Type B pancreatic cell (in vitro differentiated cells): ENCODE data around the gene TMEM129. TPM values are rescaled to one million over a fixed set of nuclear protein-coding genes. Genes with fewer than 3 reads are reported as not detected.

Experiments used
- DNase-seq: peaks from one replicate; pipeline ENCODE4 v3.0.0; 2021; ENCODE audit warnings: mixed read lengths; ENCODE audit not compliant: unreplicated experiment; ENCODE audit errors: extremely low spot score
- H3K27ac Mint-ChIP-seq: 2 replicates; pipeline ENCODE4 v1.8.0; 2021; ENCODE audit warnings: mild to moderate bottlenecking, mixed read lengths
- H3K27me3 Mint-ChIP-seq: 2 replicates; pipeline ENCODE4 v1.8.0; 2021; ENCODE audit warnings: mixed read lengths
- H3K36me3 Mint-ChIP-seq: 2 replicates; pipeline ENCODE4 v1.8.0; 2021; ENCODE audit warnings: mixed read lengths
- H3K4me1 Mint-ChIP-seq: one replicate; pipeline ENCODE4 v1.8.0; 2021; ENCODE audit warnings: mixed read lengths; ENCODE audit not compliant: unreplicated experiment
- H3K4me3 Mint-ChIP-seq: 2 replicates; pipeline ENCODE4 v1.8.0; 2021; ENCODE audit warnings: mild to moderate bottlenecking, mixed read lengths
- H3K9me3 Mint-ChIP-seq: 2 replicates; pipeline ENCODE4 v1.8.0; 2021; ENCODE audit warnings: mixed read lengths
- CTCF ChIP-seq: fragments of 200-600 bp; sonication (generic); conservative IDR thresholded peaks from 2 replicates; pipeline ENCODE4 v1.5.0; 2021; ENCODE audit warnings: antibody characterized with exemption, mild to moderate bottlenecking
- total RNA-seq: library from RNA; stranded (reverse); gene quantifications from 2 replicates; pipeline ENCODE4 v1.2.1, GENCODE V29; 2021; ENCODE audit warnings: low replicate concordance

TMEM129 gene
- total RNA-seq, 1 donor from 2014 or later, result 38.5 TPM

DNA sequence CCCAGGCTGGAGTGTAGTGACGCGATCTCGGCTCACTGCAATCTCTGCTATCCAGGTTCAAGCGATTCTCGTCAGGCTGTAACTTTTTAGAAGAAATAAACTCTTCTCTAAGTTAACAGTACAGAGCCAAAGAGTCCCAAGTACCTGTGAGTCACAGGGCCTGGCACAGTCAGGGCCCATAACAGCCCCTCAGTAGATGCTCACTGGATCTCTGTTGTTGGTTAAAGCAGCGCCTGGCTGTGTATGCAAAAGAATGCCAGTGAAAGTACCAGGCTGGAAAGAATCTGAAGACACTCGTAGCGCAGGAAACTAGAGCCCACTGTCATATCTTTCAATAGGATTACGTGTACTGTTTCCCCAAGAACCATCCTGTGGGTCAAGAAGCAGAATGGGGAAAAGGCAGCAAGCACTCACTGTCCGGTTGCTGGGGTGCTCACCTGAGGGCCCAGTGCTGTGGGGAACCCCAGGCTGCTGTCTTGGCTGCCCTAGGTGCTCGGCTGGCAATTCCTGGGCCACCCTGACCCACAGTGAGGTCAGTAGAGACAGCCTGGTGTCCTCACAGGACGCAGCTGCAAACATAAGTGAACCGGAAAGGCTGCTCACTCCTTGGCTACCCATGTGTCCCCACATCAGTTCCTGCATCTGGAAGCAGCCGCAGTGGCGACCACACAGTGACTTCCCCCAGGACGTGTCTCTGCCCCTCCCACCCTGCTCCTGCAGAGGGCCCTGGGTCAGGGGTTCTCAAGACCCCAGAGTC lies 5.9 kb downstream of the TMEM129 start:
- Mint-ChIP-seq H3K9me3 (no peaks in the 10 kb centered on the region), H3K36me3 (peaks cover 8% of the 10 kb centered on the region), H3K27ac (no peak overlapping the region), H3K4me3 (peak overlapping the region; percentile 93), H3K27me3 (no peaks in the 10 kb centered on the region), H3K4me1 (peaks cover 13% of the 10 kb centered on the region)
- no peak for DNase-seq
- no peak for TF ChIP-seq CTCF

DNA sequence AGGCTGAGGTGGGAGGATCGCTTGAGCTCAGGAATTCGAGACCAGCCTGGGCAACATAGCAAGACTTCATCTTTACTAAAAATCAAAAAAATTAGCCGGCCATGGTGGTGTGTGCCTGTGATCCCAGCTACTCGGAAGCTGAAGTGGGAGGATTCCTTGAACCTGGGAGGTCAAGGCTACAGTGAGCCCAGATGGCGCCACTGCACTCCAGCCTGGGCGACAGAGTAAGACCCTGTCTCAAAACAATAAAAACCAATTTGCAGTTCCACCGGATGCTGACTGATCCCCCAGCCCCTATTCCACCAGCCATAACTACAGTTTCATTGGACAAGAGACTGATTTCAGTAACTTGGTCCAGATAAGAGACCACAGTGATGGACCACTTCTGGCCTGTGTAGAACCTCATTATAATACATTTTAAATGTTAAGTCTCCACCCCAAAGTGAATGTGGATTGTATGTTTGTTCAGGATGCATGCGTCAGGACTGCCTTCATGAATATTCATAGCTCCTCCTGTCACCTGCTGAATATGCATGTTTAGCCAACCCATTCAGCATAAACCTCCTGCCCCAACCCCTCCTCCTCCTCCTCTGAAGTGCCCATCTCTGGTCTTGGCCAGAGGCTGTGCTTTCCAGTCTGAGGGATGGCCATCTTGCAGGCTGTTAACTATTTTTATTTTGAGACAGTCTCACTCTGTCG lies 6.7 kb downstream of the TMEM129 start:
- peak overlapping the region; percentile 93 for H3K4me3 Mint-ChIP-seq

DNA sequence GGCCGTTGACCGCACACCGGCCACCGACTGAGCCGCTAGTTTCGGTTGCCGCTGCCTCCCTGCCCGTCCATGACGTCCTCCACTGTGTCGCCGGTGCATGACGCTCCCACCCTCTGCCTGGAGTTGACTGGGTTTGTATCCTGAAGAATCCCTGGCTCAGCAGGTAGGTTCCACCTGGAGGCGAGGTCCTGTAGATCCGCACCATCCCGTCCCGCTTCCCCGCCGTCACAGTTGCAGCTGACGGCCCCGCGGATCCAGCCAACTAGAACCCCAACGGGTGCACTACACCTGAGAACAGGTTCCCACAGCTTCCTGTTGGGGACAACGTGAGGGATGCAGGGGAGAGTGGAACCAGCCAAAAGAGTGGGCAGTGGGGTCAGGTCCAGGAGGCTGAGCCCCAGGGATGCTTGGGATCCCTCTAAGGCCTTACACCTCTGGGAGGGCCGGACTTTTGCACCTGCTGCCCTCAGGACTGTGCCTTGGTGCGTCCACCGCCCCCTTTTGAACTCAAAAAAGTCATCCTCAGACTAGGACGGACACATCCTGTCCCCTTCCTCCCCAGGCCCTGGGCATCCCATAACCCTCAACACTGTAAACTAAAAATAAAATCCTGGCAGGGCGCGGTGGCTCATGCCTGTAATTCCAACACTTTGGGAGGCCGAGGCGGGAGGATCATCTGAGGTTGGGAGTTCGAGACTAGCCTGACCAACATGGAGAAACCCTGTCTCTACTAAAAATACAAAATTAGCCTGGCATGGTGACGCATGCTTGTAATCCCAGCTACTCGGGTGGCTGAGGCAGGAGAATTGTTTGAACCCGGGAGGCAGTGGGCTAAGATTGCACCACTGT lies 7.9 kb downstream of the TMEM129 start:
- no peak for DNase-seq
- Mint-ChIP-seq H3K27me3 (no peaks in the 10 kb centered on the region), H3K4me1 (peaks cover 22% of the 10 kb centered on the region), H3K27ac (peak overlapping the region; percentile 99), H3K4me3 (peak overlapping the region; percentile 93), H3K9me3 (no peaks in the 10 kb centered on the region), H3K36me3 (peaks cover 18% of the 10 kb centered on the region)
- no peak for TF ChIP-seq CTCF

More for the DNA sequence above, 6.7 kb downstream of the TMEM129 start:
- Mint-ChIP-seq H3K27me3 (no peaks in the 10 kb centered on the region), H3K27ac (no peak overlapping the region), H3K9me3 (no peaks in the 10 kb centered on the region), H3K36me3 (peaks cover 11% of the 10 kb centered on the region), H3K4me1 (peaks cover 14% of the 10 kb centered on the region)
- DNase-seq, result no peak
- no peak for TF ChIP-seq CTCF

GRCh38 chr4:1712216-1713002 lies 8.7 kb downstream of the TMEM129 start, which contains the start of gene SLBP:
SLBP (minus strand) TSS chr4:1712319; CDS start chr4:1712188, 131 bp downstream.
- Mint-ChIP-seq H3K4me1 (peaks cover 24% of the 10 kb centered on the region), H3K36me3 (peaks cover 21% of the 10 kb centered on the region), H3K4me3 (peak within 1 kb of the TSS; percentile 98), H3K9me3 (no peaks in the 10 kb centered on the region), H3K27ac (peak within 1 kb of the TSS; percentile 99), H3K27me3 (no peaks in the 10 kb centered on the region)
- TF ChIP-seq CTCF, result no peak
- DNase-seq, result peak; percentile 96
